OCI-LY7 (cell line): ENCODE results near the gene NSMCE1. TPM values are rescaled to one million over a fixed set of nuclear protein-coding genes. Genes with fewer than 3 reads are reported as not detected.

Experiments used
- BruUV-seq: library from RNA; stranded (reverse); fragments of 400-500 nt; replicated peaks from 2 replicates; lab custom pipeline; 2021; lab: Mats Ljungman, UMichigan
- CTCF ChIA-PET: fragments of 300-600 bp; sonication (Branson Sonifier 250); formaldehyde crosslinking; loops from one replicate; lab custom pipeline; 2022; ENCODE audit warnings: antibody characterized with exemption; ENCODE audit not compliant: unreplicated experiment; lab: Charles Lee
- POLR2A ChIA-PET: fragments of 300-600 bp; sonication (Branson Sonifier 250); formaldehyde crosslinking; loops from one replicate; lab custom pipeline; 2022; ENCODE audit warnings: antibody characterized with exemption; lab: Charles Lee
- DNase-seq: peaks from one replicate; pipeline ENCODE4 v3.0.0-alpha.2; 2015; ENCODE audit warnings: low spot score
- H2AFZ ChIP-seq: fragments of 200-600 bp; sonication (generic), shearing (Covaris generic); 2 replicates; pipeline ENCODE4 v1.6.1; 2014; ENCODE audit warnings: mild to moderate bottlenecking, antibody characterized with exemption, low read length, moderate library complexity
- H3K27ac ChIP-seq: fragments of 200-600 bp; sonication (generic); 2 replicates; pipeline ENCODE4 v1.5.1; 2014; ENCODE audit warnings: mixed run types, low read depth, mild to moderate bottlenecking, moderate library complexity, low read length, inconsistent platforms; ENCODE audit not compliant: poor library complexity, severe bottlenecking
- H3K36me3 ChIP-seq: fragments of 200-600 bp; sonication (generic); 2 replicates; pipeline ENCODE4 v1.6.1; 2014; ENCODE audit warnings: mild to moderate bottlenecking, antibody characterized with exemption, low read length, moderate library complexity, mixed read lengths; ENCODE audit not compliant: insufficient read depth
- H3K4me1 ChIP-seq: fragments of 200-600 bp; sonication (generic); 2 replicates; pipeline ENCODE4 v1.5.1; 2014; ENCODE audit warnings: mild to moderate bottlenecking, low read length; ENCODE audit not compliant: insufficient read depth, poor library complexity, severe bottlenecking
- H3K4me2 ChIP-seq: fragments of 200-600 bp; sonication (generic); 2 replicates; pipeline ENCODE4 v1.6.1; 2014; ENCODE audit warnings: mild to moderate bottlenecking, low read length
- H3K4me3 ChIP-seq: fragments of 200-600 bp; sonication (generic); 2 replicates; pipeline ENCODE4 v1.5.1; 2014; ENCODE audit warnings: mild to moderate bottlenecking, low read depth, low read length; ENCODE audit not compliant: poor library complexity, severe bottlenecking
- H3K79me2 ChIP-seq: fragments of 200-600 bp; sonication (generic); 2 replicates; pipeline ENCODE4 v1.6.1; 2016; ENCODE audit warnings: low read depth, mild to moderate bottlenecking, low read length, moderate library complexity, mixed read lengths; ENCODE audit not compliant: insufficient read depth
- H3K9me2 ChIP-seq: fragments of 200-600 bp; sonication (generic); 2 replicates; pipeline ENCODE4 v1.6.1; 2016; ENCODE audit warnings: mild to moderate bottlenecking, low read length, mixed read lengths; ENCODE audit not compliant: insufficient read depth
- H3K9me3 ChIP-seq: fragments of 200-600 bp; sonication (generic); 2 replicates; pipeline ENCODE4 v1.6.1; 2014; ENCODE audit warnings: mild to moderate bottlenecking, mixed run types, low read length, mixed read lengths
- H4K20me1 ChIP-seq: fragments of 200-600 bp; sonication (generic); 2 replicates; pipeline ENCODE4 v1.6.1; 2014; ENCODE audit warnings: mild to moderate bottlenecking, antibody characterized with exemption, low read length, moderate library complexity, mixed read lengths; ENCODE audit not compliant: insufficient read depth
- CTCF ChIP-seq: fragments of 200-600 bp; sonication (generic); conservative IDR thresholded peaks from 2 replicates; pipeline ENCODE4 v1.5.1; 2014; ENCODE audit warnings: mild to moderate bottlenecking, antibody characterized with exemption, low read length, moderate library complexity, mixed read lengths
- EZH2phosphoT487 ChIP-seq: fragments of 200-600 bp; sonication (generic); IDR thresholded peaks from 2 replicates; pipeline ENCODE4 v1.6.1; 2018; ENCODE audit warnings: low read depth, borderline replicate concordance, mild to moderate bottlenecking, mixed run types, antibody characterized with exemption, low read length, moderate library complexity, mixed read lengths
- intact Hi-C: fragments of 100-400 bp; cut with micrococcal nuclease; formaldehyde crosslinking; loops from one replicate; pipeline ENCODE4 v1.10.0; 2022; ENCODE audit not compliant: unreplicated experiment
- total RNA-seq, 2 experiments: library from RNA; depleted of rRNA in 1 of 2; stranded (reverse); fragments of >200 nt in 1 of 2; shearing (Covaris generic) in 1 of 2; gene quantifications; 2 replicates each; pipeline ENCODE4 v1.2.3, GENCODE V29; 2014 to 2022

The NSMCE1 gene
- total RNA-seq, 2 experiments from 2014 or later: 51.1 to 84.0 TPM

- BruUV-seq: no TSS peak
- no peak for DNase-seq
- Histone ChIP-seq H3K9me2 (no peaks in the 10 kb centered on the region), H3K9me3 (no peaks in the 10 kb centered on the region), H3K4me1 (peaks cover 19% of the 10 kb centered on the region), H4K20me1 (no peaks in the 10 kb centered on the region), H3K36me3 (no peaks in the 10 kb centered on the region), H2AFZ (no peak overlapping the region), H3K79me2 (no peaks in the 10 kb centered on the region), H3K4me3 (no peak overlapping the region), H3K4me2 (no peak overlapping the region), H3K27ac (no peak overlapping the region)
- POLR2A ChIA-PET: no interaction called here
- intact Hi-C loops: no loop called here
- TF ChIP-seq CTCF (no peak), EZH2phosphoT487 (no peak)
- CTCF ChIA-PET: no interaction called here
Observed at GRCh38 chr16:27195941-27196595, 72.5 kb downstream of the NSMCE1 start.

GRCh38 chr16:27195076-27195741, 73.4 kb downstream of the NSMCE1 start:
- no peaks in the 10 kb centered on the region for H3K36me3 ChIP-seq
- BruUV-seq: no TSS peak
- H4K20me1 ChIP-seq: no peaks in the 10 kb centered on the region
- peaks cover 18% of the 10 kb centered on the region for H3K4me1 ChIP-seq
- no peaks in the 10 kb centered on the region for H3K79me2 ChIP-seq
- H3K9me2 ChIP-seq: no peaks in the 10 kb centered on the region
- no peak overlapping the region for H3K27ac ChIP-seq
- TF ChIP-seq CTCF (no peak), EZH2phosphoT487 (no peak)
- intact Hi-C loops: no loop called here
- H2AFZ ChIP-seq: no peak overlapping the region
- H3K4me2 ChIP-seq: no peak overlapping the region
- no peak for DNase-seq
- ChIA-PET CTCF (no interaction called here), POLR2A (no interaction called here)
- H3K9me3 ChIP-seq: no peaks in the 10 kb centered on the region
- H3K4me3 ChIP-seq: no peak overlapping the region
